Measurements from ENCODE around the gene OSBPL3.

- TF ChIP-seq POLR2A (IDR thresholded peaks at IDR 0.05) = no peak
- TF ChIP-seq, protein P1, sequence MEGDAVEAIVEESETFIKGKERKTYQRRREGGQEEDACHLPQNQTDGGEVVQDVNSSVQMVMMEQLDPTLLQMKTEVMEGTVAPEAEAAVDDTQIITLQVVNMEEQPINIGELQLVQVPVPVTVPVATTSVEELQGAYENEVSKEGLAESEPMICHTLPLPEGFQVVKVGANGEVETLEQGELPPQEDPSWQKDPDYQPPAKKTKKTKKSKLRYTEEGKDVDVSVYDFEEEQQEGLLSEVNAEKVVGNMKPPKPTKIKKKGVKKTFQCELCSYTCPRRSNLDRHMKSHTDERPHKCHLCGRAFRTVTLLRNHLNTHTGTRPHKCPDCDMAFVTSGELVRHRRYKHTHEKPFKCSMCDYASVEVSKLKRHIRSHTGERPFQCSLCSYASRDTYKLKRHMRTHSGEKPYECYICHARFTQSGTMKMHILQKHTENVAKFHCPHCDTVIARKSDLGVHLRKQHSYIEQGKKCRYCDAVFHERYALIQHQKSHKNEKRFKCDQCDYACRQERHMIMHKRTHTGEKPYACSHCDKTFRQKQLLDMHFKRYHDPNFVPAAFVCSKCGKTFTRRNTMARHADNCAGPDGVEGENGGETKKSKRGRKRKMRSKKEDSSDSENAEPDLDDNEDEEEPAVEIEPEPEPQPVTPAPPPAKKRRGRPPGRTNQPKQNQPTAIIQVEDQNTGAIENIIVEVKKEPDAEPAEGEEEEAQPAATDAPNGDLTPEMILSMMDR (IDR thresholded peaks at IDR 0.05 in 8 of 11, conservative IDR thresholded peaks at IDR 0.05 in 3 of 11) = no peak
These were observed 57.7 kb downstream of the OSBPL3 start for GRCh38 chr7:24922099-24922773.
